Activated T-helper 1 cell treated with anti-CD3 and anti-CD28 coated beads, Interleukin-12 subunit alpha, Interleukin-12 subunit beta, Interleukin-2, Interleukin-4 antibody, amounts not matched to agents 30 ng/mL and 10 ng/mL and 1 ng/mL, durations not matched to agents 14 hours and 24 hours and 36 hours (primary cell): ENCODE measurements around the gene ITIH5. TPM values are rescaled to one million over a fixed set of nuclear protein-coding genes. Genes with fewer than 3 reads are reported as not detected.
A peak's percentile ranks its signal among the peaks of the same experiment; 100 is the strongest.

Experiments used
- DNase-seq: peaks from one replicate; pipeline ENCODE4 v3.0.0; 2021; ENCODE audit warnings: low spot score
- H3K27ac Mint-ChIP-seq: one replicate; pipeline ENCODE4 v1.8.0; 2021; ENCODE audit warnings: mild to moderate bottlenecking, mixed read lengths
- H3K27me3 Mint-ChIP-seq: one replicate; pipeline ENCODE4 v1.8.0; 2022; ENCODE audit warnings: mild to moderate bottlenecking, moderate library complexity, mixed read lengths; ENCODE audit not compliant: insufficient read depth
- H3K36me3 Mint-ChIP-seq: one replicate; pipeline ENCODE4 v1.8.0; 2021; ENCODE audit warnings: low read depth, mixed read lengths
- H3K4me1 Mint-ChIP-seq: one replicate; pipeline ENCODE4 v1.8.0; 2021; ENCODE audit warnings: low read depth, mixed read lengths
- H3K4me3 Mint-ChIP-seq: one replicate; pipeline ENCODE4 v1.8.0; 2021; ENCODE audit warnings: mild to moderate bottlenecking, moderate library complexity, mixed read lengths
- H3K9me3 Mint-ChIP-seq: one replicate; pipeline ENCODE4 v1.8.0; 2021; ENCODE audit warnings: mixed read lengths
- intact Hi-C: fragments of 100-400 bp; cut with micrococcal nuclease; formaldehyde crosslinking; loops from one replicate; pipeline ENCODE4 v1.15.1; 2024
- total RNA-seq: library from RNA; stranded (reverse); gene quantifications from 2 replicates; pipeline ENCODE4 v1.2.3, GENCODE V29; 2022

Gene ITIH5
- total RNA-seq, 1 donor from 2014 or later = not detected

- intact Hi-C loops = no loop called here
- peaks cover 3% of the 10 kb centered on the region for H3K9me3 Mint-ChIP-seq
- H3K27ac Mint-ChIP-seq = no peak overlapping the region
- no peaks in the 10 kb centered on the region for H3K36me3 Mint-ChIP-seq
- peaks cover 4% of the 10 kb centered on the region for H3K4me1 Mint-ChIP-seq
- no peak overlapping the region for H3K4me3 Mint-ChIP-seq
- peaks cover 7% of the 10 kb centered on the region for H3K27me3 Mint-ChIP-seq
- DNase-seq = no peak
These were observed 122.6 kb downstream of the ITIH5 start for GRCh38 chr10:7544203-7544602.

- Mint-ChIP-seq H3K36me3 (no peaks in the 10 kb centered on the region), H3K4me1 (peaks cover 9% of the 10 kb centered on the region), H3K4me3 (no peak overlapping the region), H3K27ac (no peak overlapping the region), H3K9me3 (peaks cover 16% of the 10 kb centered on the region), H3K27me3 (peaks cover 4% of the 10 kb centered on the region)
- no peak for DNase-seq
- intact Hi-C loops = no loop called here
These were observed 124.4 kb downstream of the ITIH5 start for GRCh38 chr10:7542189-7542914.

- H3K36me3 Mint-ChIP-seq = no peaks in the 10 kb centered on the region
- H3K4me1 Mint-ChIP-seq = peaks cover 9% of the 10 kb centered on the region
- DNase-seq = no peak
- intact Hi-C loops = no loop called here
- H3K4me3 Mint-ChIP-seq = no peak overlapping the region
- H3K27ac Mint-ChIP-seq = no peak overlapping the region
- peaks cover 16% of the 10 kb centered on the region for H3K9me3 Mint-ChIP-seq
- no peaks in the 10 kb centered on the region for H3K27me3 Mint-ChIP-seq
These were observed 125.4 kb downstream of the ITIH5 start for GRCh38 chr10:7541137-7542087.

- H3K27me3 Mint-ChIP-seq = no peaks in the 10 kb centered on the region
- H3K4me3 Mint-ChIP-seq = no peak overlapping the region
- H3K27ac Mint-ChIP-seq = peak overlapping the region; percentile 56
- H3K4me1 Mint-ChIP-seq = peaks cover 9% of the 10 kb centered on the region
- DNase-seq = no peak
- intact Hi-C loops = no loop called here
- H3K9me3 Mint-ChIP-seq = peaks cover 16% of the 10 kb centered on the region
- H3K36me3 Mint-ChIP-seq = no peaks in the 10 kb centered on the region
These were observed 127.7 kb downstream of the ITIH5 start for GRCh38 chr10:7538970-7539654.

GRCh38 chr10:7537126-7537525 lies 129.6 kb downstream of the ITIH5 start:
- Mint-ChIP-seq H3K9me3 (peaks cover 16% of the 10 kb centered on the region), H3K4me1 (peaks cover 9% of the 10 kb centered on the region), H3K36me3 (no peaks in the 10 kb centered on the region), H3K27me3 (peaks cover 3% of the 10 kb centered on the region), H3K4me3 (no peak overlapping the region), H3K27ac (no peak overlapping the region)
- DNase-seq = no peak
- intact Hi-C loops = no loop called here

- intact Hi-C loops = no loop called here
- H3K36me3 Mint-ChIP-seq = no peaks in the 10 kb centered on the region
- no peak overlapping the region for H3K27ac Mint-ChIP-seq
- peaks cover 15% of the 10 kb centered on the region for H3K9me3 Mint-ChIP-seq
- H3K4me3 Mint-ChIP-seq = no peak overlapping the region
- no peak for DNase-seq
- H3K4me1 Mint-ChIP-seq = peaks cover 8% of the 10 kb centered on the region
- H3K27me3 Mint-ChIP-seq = peaks cover 10% of the 10 kb centered on the region
These were observed 132.3 kb downstream of the ITIH5 start for GRCh38 chr10:7534480-7534852.

GRCh38 chr10:7533657-7534479 lies 132.9 kb downstream of the ITIH5 start:
- peaks cover 9% of the 10 kb centered on the region for H3K9me3 Mint-ChIP-seq
- peaks cover 2% of the 10 kb centered on the region for H3K4me1 Mint-ChIP-seq
- intact Hi-C loops = no loop called here
- DNase-seq = no peak
- H3K36me3 Mint-ChIP-seq = no peaks in the 10 kb centered on the region
- peaks cover 11% of the 10 kb centered on the region for H3K27me3 Mint-ChIP-seq
- no peak overlapping the region for H3K27ac Mint-ChIP-seq
- H3K4me3 Mint-ChIP-seq = no peak overlapping the region

- Mint-ChIP-seq H3K36me3 (no peaks in the 10 kb centered on the region), H3K4me1 (no peaks in the 10 kb centered on the region), H3K27me3 (peaks cover 17% of the 10 kb centered on the region), H3K27ac (no peak overlapping the region), H3K4me3 (no peak overlapping the region), H3K9me3 (peaks cover under 1% of the 10 kb centered on the region)
- DNase-seq = no peak
- intact Hi-C loops = no loop called here
These were observed 133.9 kb downstream of the ITIH5 start for GRCh38 chr10:7532723-7533498.

GRCh38 chr10:7529638-7530037 lies 137.1 kb downstream of the ITIH5 start:
- no peak overlapping the region for H3K27ac Mint-ChIP-seq
- DNase-seq = no peak
- peaks cover 23% of the 10 kb centered on the region for H3K27me3 Mint-ChIP-seq
- H3K4me1 Mint-ChIP-seq = peaks cover 6% of the 10 kb centered on the region
- no peaks in the 10 kb centered on the region for H3K9me3 Mint-ChIP-seq
- H3K36me3 Mint-ChIP-seq = no peaks in the 10 kb centered on the region
- no peak overlapping the region for H3K4me3 Mint-ChIP-seq
- intact Hi-C loops = loop anchor here (10.0 kb wide), 2 partner anchors 525 to 1675 kb away; partner anchors contain the start of gene GATA3

GRCh38 chr10:7527468-7527867 lies 139.3 kb downstream of the ITIH5 start:
- H3K4me3 Mint-ChIP-seq = no peak overlapping the region

GRCh38 chr10:7526017-7526400 lies 140.8 kb downstream of the ITIH5 start:
- intact Hi-C loops = loop anchor here (10.0 kb wide), 2 partner anchors 529 to 1679 kb away; partner anchors contain the start of gene GATA3
- H3K4me3 Mint-ChIP-seq = no peak overlapping the region

More at GRCh38 chr10:7527468-7527867, 139.3 kb downstream of the ITIH5 start:
- Mint-ChIP-seq H3K36me3 (no peaks in the 10 kb centered on the region), H3K27me3 (peaks cover 20% of the 10 kb centered on the region), H3K27ac (no peak overlapping the region), H3K9me3 (no peaks in the 10 kb centered on the region), H3K4me1 (peaks cover 15% of the 10 kb centered on the region)
- intact Hi-C loops = loop anchor here (10.0 kb wide), 2 partner anchors 527 to 1677 kb away; partner anchors contain the start of gene GATA3
- no peak for DNase-seq

More at GRCh38 chr10:7526017-7526400, 140.8 kb downstream of the ITIH5 start:
- peaks cover 15% of the 10 kb centered on the region for H3K4me1 Mint-ChIP-seq
- peaks cover 15% of the 10 kb centered on the region for H3K27me3 Mint-ChIP-seq
- H3K36me3 Mint-ChIP-seq = no peaks in the 10 kb centered on the region
- no peak overlapping the region for H3K27ac Mint-ChIP-seq
- H3K9me3 Mint-ChIP-seq = no peaks in the 10 kb centered on the region
- no peak for DNase-seq
